HL-60/S4 (cell line): ENCODE results near the gene TRA2A.
"Not testable (repeated sequence)": the region's sequence is repeated elsewhere in the genome, so short reads cannot be mapped to it uniquely, and the experiment has no call there.

Source experiments
- in situ Hi-C: fragments of 300-500 bp; cut with MboI; formaldehyde crosslinking; loops from 2 replicates; pipeline ENCODE4 v1.14.3; 2022; ENCODE audit warnings: low sequenced_read_pairs

Gene TRA2A

DNA sequence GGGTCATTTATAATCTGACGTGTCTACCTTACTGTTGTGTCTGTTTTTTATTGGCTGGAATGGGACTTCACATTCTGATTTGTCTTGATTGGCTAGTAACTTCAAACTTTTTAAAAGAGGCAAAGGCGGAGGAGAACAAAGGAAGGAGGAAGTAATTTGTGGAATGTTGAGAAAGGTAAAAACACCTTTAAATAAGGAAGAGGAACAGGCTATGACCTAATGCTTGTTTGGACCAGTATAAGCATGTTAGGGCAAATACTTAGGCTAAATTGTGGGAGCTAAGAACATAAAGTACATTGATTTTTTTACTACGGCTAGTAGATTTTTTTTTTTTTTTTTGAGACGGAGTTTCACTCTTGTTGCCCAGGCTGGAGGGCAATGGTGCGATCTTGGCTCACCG is 18.0 kb downstream of the TRA2A start:
- in situ Hi-C loops: not testable (repeated sequence)

DNA sequence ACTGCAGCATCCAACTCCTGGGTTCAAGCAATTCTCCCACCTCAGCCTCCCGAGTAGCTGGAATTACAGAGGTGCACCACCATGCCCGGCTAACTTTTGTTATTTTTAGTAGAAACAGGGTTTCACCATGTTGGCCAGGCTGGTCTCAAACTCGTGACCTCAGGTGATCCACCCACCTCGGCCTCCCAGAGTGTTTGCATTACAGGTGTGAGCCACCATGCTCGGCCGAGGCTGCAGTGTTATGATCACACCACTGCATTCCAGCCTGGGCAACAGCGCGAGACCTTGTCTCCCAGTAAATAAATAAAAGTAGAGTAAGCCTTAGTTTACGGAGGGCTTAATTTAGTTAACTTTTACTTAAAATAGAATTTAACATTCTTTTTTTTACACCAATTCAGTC is 37.8 kb downstream of the TRA2A start:
- in situ Hi-C loops: no loop called here

DNA sequence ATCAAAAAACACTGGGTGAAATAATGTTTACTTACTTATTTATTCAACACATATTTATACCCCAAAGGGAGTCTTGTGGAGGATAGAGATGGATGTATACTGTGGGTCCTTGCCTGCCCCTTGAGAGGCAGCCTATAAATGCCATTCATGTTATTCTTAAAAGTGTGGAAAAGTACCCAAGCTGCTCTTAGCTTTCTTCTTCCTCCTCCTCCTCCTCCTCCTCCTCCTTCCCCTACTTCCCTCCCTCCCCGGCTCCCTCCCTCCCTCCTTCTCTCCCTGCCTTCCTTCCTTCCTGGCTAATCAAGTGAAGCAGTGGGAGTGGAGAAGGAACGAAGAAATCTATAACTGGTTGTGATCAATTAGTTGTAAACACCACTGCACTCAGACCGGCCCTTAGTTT is 40.3 kb downstream of the TRA2A start:
- in situ Hi-C loops: no loop called here

DNA sequence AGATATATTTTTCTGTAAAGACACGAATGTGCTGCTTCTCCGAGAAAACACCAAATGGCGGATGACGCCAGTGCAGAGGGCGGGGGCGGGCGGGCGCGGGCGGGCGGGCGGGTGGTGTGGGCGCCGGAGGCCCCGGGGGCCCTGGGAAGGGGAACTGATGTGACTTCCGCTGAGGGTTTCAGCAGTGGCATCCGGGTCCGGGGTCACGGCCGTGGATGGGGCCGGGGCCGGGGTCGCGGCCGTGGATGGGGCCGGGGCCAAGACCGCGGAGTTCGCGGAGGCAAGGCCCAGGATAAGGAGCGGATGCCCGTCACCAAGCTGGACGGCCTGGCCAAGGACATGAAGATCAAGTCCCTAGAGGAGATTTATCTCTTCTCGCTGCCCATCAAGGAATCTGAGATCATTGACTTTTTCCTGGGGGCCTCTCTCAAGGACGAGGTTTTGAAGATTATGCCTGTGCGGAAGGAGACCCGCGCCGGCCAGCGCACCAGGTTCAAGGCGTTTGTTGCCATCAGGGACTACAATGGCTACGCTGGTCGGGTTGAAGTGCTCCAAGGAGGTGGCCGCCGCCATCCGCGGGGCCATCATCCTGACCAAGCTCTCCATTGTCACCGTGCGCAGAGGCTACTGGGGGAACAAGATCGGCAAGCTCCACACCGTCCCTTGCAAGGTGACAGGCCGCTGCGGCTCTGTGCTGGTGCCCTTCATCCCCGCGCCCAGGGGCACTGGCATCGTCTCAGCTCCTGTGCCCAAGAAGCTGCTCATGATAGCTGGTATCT is 41.2 kb downstream of the TRA2A start:
- in situ Hi-C loops: no loop called here

DNA sequence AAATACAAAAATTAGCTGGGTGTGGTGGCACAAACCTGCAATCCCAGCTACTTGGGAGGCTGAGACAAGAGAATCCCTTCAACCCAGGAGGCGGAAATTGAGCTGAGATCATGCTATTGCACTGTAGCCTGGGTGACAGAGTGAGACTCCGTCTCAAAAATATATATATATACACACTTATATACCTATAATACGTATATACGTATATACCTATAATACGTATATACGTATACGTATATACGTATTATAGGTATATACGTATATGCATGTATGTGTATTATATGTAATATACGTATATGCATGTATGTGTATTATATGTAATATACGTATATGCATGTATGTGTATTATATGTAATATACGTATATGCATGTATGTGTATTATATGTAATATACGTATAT is 43.1 kb downstream of the TRA2A start:
- in situ Hi-C loops: not testable (repeated sequence)

DNA sequence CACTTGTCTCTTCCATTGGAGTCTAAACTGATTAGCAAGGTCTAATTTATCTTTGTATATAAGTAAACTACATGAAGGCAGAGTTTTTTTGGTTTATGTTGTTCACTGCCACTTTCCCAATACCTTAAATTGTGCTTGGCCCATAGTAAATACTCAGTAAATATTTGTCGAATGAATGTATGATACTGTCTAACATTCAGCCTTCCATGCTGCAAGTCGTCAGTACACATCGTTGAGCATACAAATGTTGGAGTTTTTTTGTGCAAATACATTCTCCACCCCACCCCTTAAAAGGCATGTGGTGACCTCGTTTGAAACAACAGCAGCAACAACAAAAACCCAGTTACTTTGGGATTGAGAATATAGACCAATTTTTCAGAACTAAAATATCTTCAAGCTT is 44.1 kb downstream of the TRA2A start:
- in situ Hi-C loops: no loop called here

DNA sequence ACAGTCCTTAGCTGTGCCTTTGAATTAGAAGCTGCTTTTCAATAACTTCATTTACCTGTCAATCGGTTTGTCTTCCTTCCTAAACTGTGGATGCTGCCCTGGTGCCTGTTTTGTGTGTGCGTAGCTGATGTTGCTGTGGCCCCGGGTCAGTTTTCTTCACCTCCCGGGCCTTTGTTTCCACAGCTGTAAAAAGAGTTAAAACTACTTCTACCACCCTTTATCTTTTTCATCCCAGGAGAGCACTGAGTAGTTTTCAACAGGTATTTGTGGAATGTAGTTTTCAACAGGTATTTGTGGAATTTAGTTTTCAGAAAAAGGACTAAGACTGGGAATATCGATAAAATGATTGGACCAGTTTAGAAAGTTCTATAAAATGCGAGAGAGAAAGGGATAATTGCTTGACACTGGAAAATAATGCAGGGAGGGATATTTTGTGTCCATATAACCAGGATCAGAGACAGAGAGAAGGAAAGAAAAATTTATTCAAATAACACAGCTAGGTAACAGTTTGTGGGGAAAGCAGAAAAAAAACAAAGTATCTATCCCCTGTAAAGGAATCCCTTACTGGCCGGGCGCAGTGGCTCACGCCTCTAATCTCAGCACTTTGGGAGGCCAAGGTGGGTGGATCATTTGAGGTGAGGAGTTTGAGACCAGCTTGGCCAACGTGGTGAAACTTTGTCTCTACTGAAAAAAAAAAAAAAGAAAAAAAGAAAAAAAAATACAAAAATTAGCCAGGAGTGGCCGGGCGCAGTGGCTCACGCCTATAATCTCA is 45.6 kb downstream of the TRA2A start:
- in situ Hi-C loops: no loop called here

DNA sequence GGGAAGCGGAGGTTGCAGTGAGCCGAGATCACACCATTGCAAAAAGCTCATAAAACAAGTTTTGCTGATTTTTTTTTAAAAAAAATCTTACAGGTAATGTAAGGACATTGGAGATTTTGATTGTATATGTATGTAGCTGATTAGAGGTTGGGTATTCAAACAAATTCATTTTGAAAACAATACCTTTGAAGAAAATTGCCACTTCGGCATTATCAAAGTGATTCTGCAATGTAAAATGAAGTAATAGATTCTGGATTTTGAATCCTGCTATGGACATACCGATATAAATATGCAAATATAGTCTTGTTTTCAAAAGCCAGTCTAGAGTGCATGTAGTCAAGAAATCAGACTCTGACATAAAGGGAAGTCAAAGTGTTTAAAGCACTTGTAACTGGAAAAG is 49.1 kb downstream of the TRA2A start:
- in situ Hi-C loops: no loop called here

DNA sequence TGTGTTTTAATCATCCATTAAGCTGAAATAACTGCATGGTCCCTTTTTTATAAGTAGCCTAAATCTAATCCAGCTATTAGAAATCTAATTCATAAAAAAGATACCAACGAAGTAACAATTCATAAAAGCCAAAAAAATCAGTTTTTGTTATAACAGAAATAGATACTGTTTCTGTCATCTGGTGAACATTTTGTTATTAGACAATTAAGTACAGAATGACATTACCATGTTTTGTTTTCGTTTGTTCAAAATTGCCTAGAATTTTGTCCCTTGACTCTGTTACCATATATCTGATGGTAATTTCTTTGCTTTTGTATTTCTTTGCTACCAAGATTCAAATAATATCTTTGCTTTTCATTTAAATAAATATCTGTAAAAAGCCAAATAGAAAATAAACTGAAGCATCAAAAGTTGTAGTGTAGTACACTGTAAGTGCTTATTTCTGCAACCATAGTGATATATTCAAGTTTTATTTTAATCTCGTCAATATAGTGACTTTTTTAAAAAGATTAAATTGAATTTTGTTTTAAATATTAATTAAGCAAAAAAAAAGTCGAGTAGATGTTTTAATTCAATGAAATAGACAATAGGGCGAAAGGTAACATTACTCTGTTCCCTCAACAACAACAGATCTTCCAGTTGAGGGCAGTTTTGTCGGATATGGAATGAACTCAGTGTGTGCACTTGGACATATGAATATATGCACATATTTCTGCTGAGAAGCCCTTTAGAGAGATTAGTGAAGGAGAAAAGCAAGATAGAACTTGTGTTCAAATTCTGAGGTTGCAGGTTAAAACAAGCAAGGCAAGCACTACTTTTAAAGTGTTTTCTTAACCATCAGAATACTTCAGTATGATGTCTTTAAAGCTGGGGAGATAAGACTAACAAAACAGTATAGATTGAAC is 53.6 kb downstream of the TRA2A start:
- in situ Hi-C loops: no loop called here

DNA sequence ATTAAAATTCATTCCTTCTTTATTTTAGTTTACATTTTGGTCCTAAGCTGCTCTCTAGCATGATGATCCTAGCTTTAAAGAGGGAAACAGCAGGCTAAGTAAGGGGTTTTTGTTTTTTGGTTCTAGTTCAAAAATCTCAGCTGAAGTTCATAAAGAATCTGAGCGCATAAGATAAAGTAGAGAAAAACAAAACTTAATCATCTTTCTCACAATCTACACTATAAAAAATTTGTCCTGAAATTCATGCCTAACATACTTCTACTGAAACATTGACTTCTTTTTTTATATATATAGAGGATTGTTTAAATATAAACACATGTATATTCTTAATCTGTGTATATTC is 54.7 kb downstream of the TRA2A start:
- in situ Hi-C loops: no loop called here

DNA sequence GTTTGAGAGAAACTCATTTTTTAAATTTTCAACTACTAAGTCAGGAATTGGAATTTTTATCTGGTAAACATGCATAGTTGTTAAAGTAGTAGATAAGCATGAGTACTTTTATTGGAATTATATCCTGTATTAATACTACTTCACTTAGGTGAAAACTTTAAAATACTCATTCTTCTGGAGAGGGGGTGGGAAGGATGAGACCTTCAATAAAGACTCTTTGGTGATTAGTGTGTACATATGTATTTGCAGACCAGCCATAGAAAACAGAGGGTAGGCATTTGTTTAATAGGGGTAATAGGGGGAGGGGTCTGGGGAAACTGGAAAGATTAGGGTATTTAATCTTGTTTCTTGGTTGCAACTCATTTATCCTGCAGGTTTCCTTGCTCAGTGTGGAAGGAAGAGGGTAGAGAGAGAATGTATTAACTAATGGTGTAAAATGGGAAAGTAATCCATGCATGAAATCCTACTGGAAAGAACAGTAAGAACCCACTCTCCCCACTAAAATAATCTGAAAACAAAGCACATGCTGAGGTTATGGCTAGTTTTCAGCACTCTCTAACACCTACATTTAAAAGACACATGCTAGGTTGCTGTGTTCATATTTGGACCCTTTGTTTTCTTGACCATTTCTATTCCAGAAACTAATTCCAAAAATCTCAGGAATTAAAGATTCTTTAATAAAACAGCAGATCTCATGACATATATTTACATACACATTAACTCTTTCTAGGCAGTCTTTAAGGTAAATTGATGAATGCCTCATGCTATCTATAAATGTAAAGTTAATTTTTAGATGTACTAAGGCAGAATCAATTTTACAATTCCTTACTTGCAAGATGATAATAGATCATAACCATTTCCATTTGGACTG is 55.3 kb downstream of the TRA2A start:
- in situ Hi-C loops: no loop called here

DNA sequence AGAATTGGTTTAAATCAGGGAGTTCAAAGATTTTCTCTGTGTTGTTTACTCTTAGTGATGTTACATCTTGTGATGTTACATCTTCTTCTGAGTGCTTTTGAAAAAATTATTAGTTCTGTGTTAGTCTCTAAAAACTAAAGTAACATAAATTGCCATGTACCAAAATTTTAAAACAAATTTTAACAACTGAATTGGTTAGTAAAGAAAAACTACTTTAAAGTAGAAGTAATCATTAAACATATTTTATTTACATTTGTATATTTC is 56.3 kb downstream of the TRA2A start:
- in situ Hi-C loops: no loop called here

DNA sequence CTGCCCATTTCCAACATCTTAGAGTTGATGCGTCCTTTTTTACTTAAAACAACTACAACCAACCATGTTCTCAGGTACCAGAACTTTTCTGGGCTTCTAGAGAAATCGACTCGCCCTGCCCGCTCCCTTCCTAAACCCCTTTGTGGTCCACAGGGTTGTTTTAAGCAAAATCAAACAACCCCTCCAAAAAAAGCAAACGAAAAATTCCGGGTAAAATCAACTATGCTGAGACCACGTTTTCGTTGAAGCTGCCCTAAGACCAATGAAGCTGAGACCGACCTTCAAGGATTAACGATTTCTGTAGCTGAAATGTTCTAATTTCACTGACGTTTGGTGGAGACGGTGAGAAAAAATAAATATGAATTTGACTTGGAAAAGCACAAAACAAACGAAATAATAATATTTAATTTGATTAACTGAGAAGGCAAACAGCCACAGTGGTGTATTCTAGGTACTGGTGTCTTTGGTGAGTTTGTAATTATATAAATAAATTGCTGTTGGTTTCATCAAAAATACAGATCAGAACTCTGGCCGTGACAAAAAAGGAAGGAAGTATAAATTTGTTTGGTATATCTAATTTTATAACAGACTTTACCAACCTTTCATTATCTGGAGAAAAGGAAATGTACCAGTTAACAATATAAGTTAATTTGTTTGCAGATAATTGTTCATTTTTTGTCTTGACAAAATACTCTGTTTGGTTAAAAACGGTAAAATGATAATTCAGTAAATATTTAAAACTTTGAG is 56.8 kb downstream of the TRA2A start:
- in situ Hi-C loops: no loop called here

DNA sequence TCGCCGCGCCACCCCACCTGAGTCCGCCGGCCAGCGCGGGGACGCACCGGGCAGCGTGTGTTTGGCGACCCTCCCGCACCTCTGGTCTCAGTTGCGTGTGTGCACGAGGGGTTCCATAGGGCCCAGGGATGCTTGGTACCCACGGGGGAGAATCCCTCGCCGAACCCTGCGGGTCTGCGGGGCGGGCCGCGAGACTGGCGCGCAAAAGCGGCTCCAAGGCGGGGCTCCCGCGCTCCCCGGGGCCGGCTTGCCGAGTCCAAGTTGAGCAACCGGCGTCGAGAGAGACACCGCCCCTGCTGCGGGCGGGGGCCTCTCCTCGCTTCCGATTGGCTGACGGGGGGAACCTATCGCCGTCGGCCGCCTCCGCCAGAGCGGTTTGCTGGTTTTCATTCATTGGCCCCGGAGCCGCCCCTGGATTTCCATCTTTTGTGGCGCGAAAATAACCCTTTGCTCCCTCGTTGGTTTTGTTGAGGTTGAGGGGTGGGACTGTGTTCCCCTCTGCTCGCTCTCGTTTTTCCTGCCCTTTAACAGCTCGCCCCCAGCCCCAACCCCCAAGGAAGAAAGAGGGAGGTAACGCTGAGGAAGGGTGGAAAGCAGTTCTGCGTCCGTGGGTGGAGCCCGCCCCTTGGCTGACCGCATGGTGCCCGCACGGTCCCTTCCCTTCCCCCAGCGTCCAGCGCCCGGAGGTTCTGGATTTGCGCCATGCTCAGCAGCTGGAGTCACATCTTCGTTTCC is 57.5 kb downstream of the TRA2A start:
- in situ Hi-C loops: no loop called here

DNA sequence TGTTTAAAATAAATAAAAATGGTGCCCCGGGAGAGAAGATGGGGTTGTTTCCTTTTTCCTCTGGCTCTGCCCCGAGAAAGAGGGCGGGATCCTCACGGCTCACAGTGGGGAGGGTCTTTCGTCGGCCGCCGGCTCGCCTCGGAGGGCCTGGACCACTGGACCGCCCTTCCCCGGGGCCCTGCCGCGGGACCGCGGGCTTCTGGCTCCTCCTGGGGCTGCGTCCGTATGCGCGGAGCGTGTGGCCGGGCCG is 58.0 kb downstream of the TRA2A start:
- in situ Hi-C loops: no loop called here

DNA sequence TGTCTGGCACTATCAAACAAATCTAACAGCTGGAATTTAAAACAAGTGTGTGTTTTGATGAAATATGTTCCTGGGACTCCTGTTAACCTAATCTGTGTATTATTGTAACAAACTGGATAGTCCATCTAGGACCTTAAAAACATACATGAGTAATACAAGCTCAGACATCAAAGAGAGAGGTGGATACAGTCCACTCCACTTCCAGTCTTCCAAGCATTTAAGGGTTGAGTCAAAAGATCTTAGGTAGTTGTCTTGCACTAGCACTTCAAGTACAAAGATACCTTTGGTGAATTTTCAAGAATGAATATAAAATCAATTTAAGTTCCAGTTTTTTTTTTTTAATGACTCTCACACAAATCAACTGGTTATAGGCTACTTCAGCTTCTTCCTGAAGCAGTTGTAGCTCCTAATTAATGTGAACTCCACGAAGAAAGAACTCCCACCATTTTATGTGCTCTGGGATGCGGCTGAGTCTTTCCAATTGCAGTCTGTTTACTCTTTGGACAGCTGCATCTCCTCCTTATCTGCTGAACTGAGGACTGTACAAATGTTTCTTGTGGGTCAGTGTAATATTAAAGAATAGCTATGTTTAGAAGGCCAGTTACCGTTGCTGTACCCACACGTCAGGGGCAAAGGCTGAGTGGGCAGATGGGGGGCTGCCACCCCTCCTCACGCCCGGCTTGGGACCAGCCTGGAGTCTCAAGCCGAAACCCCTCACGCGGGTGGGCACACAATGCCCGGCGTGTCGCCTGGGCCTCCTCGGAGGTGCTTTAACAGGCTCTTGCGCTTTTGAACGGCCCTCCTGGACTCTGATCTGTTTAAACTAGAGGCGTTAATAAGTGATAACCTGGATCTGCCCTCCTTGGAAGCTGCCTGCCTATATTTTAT is 58.6 kb downstream of the TRA2A start:
- in situ Hi-C loops: no loop called here

DNA sequence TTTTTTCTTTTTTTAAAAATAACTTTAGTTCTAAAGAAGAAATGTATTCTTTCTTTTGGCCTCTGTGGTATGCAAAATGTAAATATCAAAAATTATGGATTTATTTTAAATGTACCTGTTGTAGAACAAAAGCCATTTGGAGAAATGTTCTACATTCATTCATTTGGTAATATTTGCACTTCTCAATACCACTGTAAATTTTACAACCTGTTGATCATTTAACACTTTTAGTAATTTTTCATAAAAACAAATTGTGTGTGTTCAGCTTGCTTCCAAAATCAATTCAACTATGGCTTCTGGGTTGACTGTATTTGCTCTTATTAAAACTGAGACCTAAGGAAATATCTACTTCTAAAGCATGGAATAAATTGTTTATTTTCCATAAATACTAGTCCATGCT is 59.2 kb downstream of the TRA2A start:
- in situ Hi-C loops: no loop called here

DNA sequence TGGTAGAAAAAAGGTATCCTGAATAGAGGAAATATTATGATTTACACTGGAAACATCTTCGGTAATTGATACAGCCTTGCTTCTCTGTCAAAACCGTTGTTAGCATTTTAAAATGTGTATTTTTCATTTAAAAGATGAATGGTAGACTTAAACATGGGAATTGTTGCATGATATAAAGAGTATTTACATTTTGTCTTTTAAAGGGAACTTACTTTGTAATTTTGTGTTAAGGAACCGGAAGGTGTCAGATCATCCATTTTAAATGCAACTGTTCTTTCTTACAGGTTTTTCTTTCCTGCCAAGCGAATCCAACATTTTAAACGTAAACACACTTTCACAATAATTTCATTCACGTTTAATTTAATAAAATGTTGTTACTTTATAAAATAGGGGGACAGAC is 59.7 kb downstream of the TRA2A start:
- in situ Hi-C loops: no loop called here
